Neutrophil (primary cell): ENCODE data around the gene RPL18.

Experiments used
- H3K27ac ChIP-seq: fragments of 200-600 bp; sonication (generic); 2 replicates; pipeline ENCODE4 v1.5.1; 2016; ENCODE audit warnings: mild to moderate bottlenecking, moderate library complexity
- H3K27me3 ChIP-seq: fragments of 200-600 bp; sonication (generic); 2 replicates; pipeline ENCODE4 v1.6.0; 2016; ENCODE audit warnings: mild to moderate bottlenecking
- H3K36me3 ChIP-seq: fragments of 200-600 bp; sonication (generic); 2 replicates; pipeline ENCODE4 v1.5.1; 2017
- H3K4me1 ChIP-seq, 2 experiments: fragments of 200-600 bp in 1 of 2; sonication (generic) in 1 of 2; 1 replicate in 1 of 2; 2 replicates in 1 of 2; pipeline versions ENCODE4 v1.5.1 to v1.6.1; 2013 to 2016; ENCODE audit warnings: low read depth in 1 of 2, low read length in 1 of 2, mild to moderate bottlenecking in 1 of 2, moderate library complexity in 1 of 2; ENCODE audit not compliant: control insufficient read depth in 1 of 2, insufficient read depth in 1 of 2
- H3K4me3 ChIP-seq, 2 experiments: fragments of 200-600 bp in 1 of 2; sonication (generic) in 1 of 2; 1 replicate in 1 of 2; 2 replicates in 1 of 2; pipeline ENCODE4 v1.5.1; 2013 to 2016; ENCODE audit warnings: low read depth in 1 of 2, low read length in 1 of 2, mild to moderate bottlenecking in 1 of 2, moderate library complexity in 1 of 2
- H3K9me3 ChIP-seq: fragments of 200-600 bp; sonication (generic); 2 replicates; pipeline ENCODE4 v1.5.1; 2016
- CTCF ChIP-seq: fragments of 200-600 bp; sonication (generic); IDR thresholded peaks from 2 replicates; pipeline ENCODE4 v1.5.1; 2016; ENCODE audit warnings: antibody characterized with exemption

RPL18 gene

GRCh38 chr19:48603850-48604249 lies 15.1 kb downstream of the RPL18 start:
- Histone ChIP-seq H3K4me3 (no peak overlapping the region), H3K36me3 (no peaks in the 10 kb centered on the region), H3K27ac (no peak overlapping the region), H3K27me3 (no peaks in the 10 kb centered on the region), H3K9me3 (no peaks in the 10 kb centered on the region), H3K4me1 (no peaks in the 10 kb centered on the region)
- TF ChIP-seq CTCF, result no peak

- H3K27me3 ChIP-seq, result no peaks in the 10 kb centered on the region
- no peaks in the 10 kb centered on the region for H3K4me1 ChIP-seq
- H3K27ac ChIP-seq, result no peak overlapping the region
- H3K4me3 ChIP-seq, result no peak overlapping the region
- no peaks in the 10 kb centered on the region for H3K36me3 ChIP-seq
- no peaks in the 10 kb centered on the region for H3K9me3 ChIP-seq
- no peak for TF ChIP-seq CTCF
These were observed 15.5 kb downstream of the RPL18 start for GRCh38 chr19:48603449-48603848.

GRCh38 chr19:48603001-48603400 lies 16.0 kb downstream of the RPL18 start:
- no peak for TF ChIP-seq CTCF
- H3K4me1 ChIP-seq, result no peaks in the 10 kb centered on the region

GRCh38 chr19:48600679-48601417 lies 18.1 kb downstream of the RPL18 start:
- Histone ChIP-seq H3K9me3 (no peaks in the 10 kb centered on the region), H3K36me3 (no peaks in the 10 kb centered on the region), H3K4me3 (no peak overlapping the region), H3K4me1 (no peaks in the 10 kb centered on the region), H3K27ac (no peak overlapping the region), H3K27me3 (no peaks in the 10 kb centered on the region)
- TF ChIP-seq CTCF, result no peak

More at GRCh38 chr19:48603001-48603400, 16.0 kb downstream of the RPL18 start:
- H3K9me3 ChIP-seq, result no peaks in the 10 kb centered on the region
- H3K27me3 ChIP-seq, result no peaks in the 10 kb centered on the region
- H3K27ac ChIP-seq, result no peak overlapping the region
- H3K4me3 ChIP-seq, result no peak overlapping the region
- no peaks in the 10 kb centered on the region for H3K36me3 ChIP-seq

GRCh38 chr19:48598996-48599700 lies 19.8 kb downstream of the RPL18 start:
- H3K4me3 ChIP-seq, result no peak overlapping the region
- no peaks in the 10 kb centered on the region for H3K4me1 ChIP-seq
- no peaks in the 10 kb centered on the region for H3K36me3 ChIP-seq
- H3K9me3 ChIP-seq, result no peaks in the 10 kb centered on the region
- H3K27ac ChIP-seq, result no peak overlapping the region
- TF ChIP-seq CTCF, result no peak
- H3K27me3 ChIP-seq, result no peaks in the 10 kb centered on the region
